ENCODE data around the gene WDR86. TPM values are rescaled to one million over a fixed set of nuclear protein-coding genes. Genes with fewer than 3 reads are reported as not detected.

WDR86 gene
- total and polyA plus RNA-seq, 2 of the 4 experiments (the other 2 are of a cell fraction) = not detected

GRCh38 chr7:151435971-151436370, 26.1 kb upstream of the WDR86 start:
- BruUV-seq (replicated peaks) = no TSS peak
- H3K9me1 ChIP-seq (ENCODE audit: insufficient read depth, low read length) = no peaks in the 10 kb centered on the region

More at GRCh38 chr7:151435971-151436370, 26.1 kb upstream of the WDR86 start:
- POLR2A ChIA-PET (ENCODE audit: unreplicated experiment) = interaction anchor here (0.5 kb wide), 1 partner anchor 15 kb away, joined by 12 read pairs; no protein-coding TSS in a partner anchor
- H2BK20ac ChIP-seq (ENCODE audit: low read depth, low read length) = no peak overlapping the region
- no peak overlapping the region for H2BK5ac ChIP-seq (ENCODE audit: low read depth, low read length, poor library complexity, severe bottlenecking)
- H3K14ac ChIP-seq (replicated peaks; ENCODE audit: low read depth, low read length) = no peak overlapping the region
- no peak overlapping the region for H3K4ac ChIP-seq (ENCODE audit: low read depth, low read length)
- no peaks in the 10 kb centered on the region for H3K36me3 ChIP-seq (ENCODE audit: control insufficient read depth, insufficient read depth, low read length)
- no CpG with 5 or more reads among the region's 15 CpGs for WGBS, 2 experiments (ENCODE audit: extremely low coverage in 2 of 2, insufficient read length in 1 of 2)
- intact Hi-C loops (cut with micrococcal nuclease) (no loop called here), dilution Hi-C loops (cut with HindIII; ENCODE audit: low sequenced_read_pairs, unreplicated experiment) (no loop called here), in situ Hi-C loops (cut with MboI; ENCODE audit: low sequenced_read_pairs) (no loop called here)
- no peak overlapping the region for H4K8ac ChIP-seq (ENCODE audit: low read depth in 2 of 2, low read length in 2 of 2)
- H3K79me1 ChIP-seq (ENCODE audit: low read depth in 1 of 2, low read length in 2 of 2) = no peaks in the 10 kb centered on the region
- no peak overlapping the region for H3K18ac ChIP-seq (ENCODE audit: low read depth, low read length)
- no peak for ATAC-seq (ENCODE audit: low read depth)
- CTCF ChIA-PET = no interaction called here
- H4K20me1 ChIP-seq (ENCODE audit: insufficient read depth, low read length) = no peaks in the 10 kb centered on the region
- H3K27me3 ChIP-seq (ENCODE audit: control insufficient read depth, insufficient read depth, low read length) = peaks cover 14% of the 10 kb centered on the region
- H4K5ac ChIP-seq (ENCODE audit: low read depth, low read length) = no peak overlapping the region
- no peak overlapping the region for H2BK120ac ChIP-seq (ENCODE audit: low read depth, low read length)
- H2AFZ ChIP-seq (replicated peaks; ENCODE audit: low read length, poor library complexity) = no peak overlapping the region
- H3K4me2 ChIP-seq (ENCODE audit: low read depth, low read length) = no peak overlapping the region
- no peak overlapping the region for H3K27ac ChIP-seq (ENCODE audit: insufficient read depth, low read length)
- no peak overlapping the region for H2AK5ac ChIP-seq (ENCODE audit: low read depth, low read length)
- no peak overlapping the region for H3K4me3 ChIP-seq (ENCODE audit: insufficient read depth, low read depth, low read length)
- H3K4me1 ChIP-seq (ENCODE audit: control insufficient read depth, insufficient read depth, low read length) = peaks cover 4% of the 10 kb centered on the region; the same call in 1 of the 2 replicates
- H3K9ac ChIP-seq (ENCODE audit: low read depth, low read length) = no peak overlapping the region
- no peaks in the 10 kb centered on the region for H3K9me3 ChIP-seq (ENCODE audit: control insufficient read depth, insufficient read depth, low read length)
- no peak overlapping the region for H3K23ac ChIP-seq (ENCODE audit: low read depth, low read length)
- H3K56ac ChIP-seq (ENCODE audit: extremely low read depth, insufficient read depth, low read length) = no peak overlapping the region
- no peak for TF ChIP-seq BHLHE40 (IDR thresholded peaks at IDR 0.05; ENCODE audit: low read depth, low read length)
- no peak for TF ChIP-seq NFE2L2 (IDR thresholded peaks at IDR 0.05; ENCODE audit: low read depth, low read length)
- no peak for TF ChIP-seq USF2 (IDR thresholded peaks at IDR 0.05; ENCODE audit: low read depth, low read length)
- TF ChIP-seq CHD1 (IDR thresholded peaks at IDR 0.05; ENCODE audit: low read depth, low read length) = no peak
- no peak for TF ChIP-seq MAFK (IDR thresholded peaks at IDR 0.05; ENCODE audit: low read depth, low read length)
- no peak for TF ChIP-seq SMC3 (IDR thresholded peaks at IDR 0.05; ENCODE audit: low read depth, low read length)
- TF ChIP-seq RCOR1 (IDR thresholded peaks at IDR 0.05; ENCODE audit: insufficient replicate concordance, low read length) = no peak
- TF ChIP-seq CTCF (conservative IDR thresholded peaks at IDR 0.05; ENCODE audit: low read depth, low read length) = no peak
- no peak for TF ChIP-seq POLR2A (IDR thresholded peaks at IDR 0.05; ENCODE audit: low read depth, low read length)
- TF ChIP-seq FOS (IDR thresholded peaks at IDR 0.05; ENCODE audit: low read depth, low read length) = no peak
- H4K91ac ChIP-seq (ENCODE audit: insufficient read depth, low read depth, low read length) = no peak overlapping the region
- H2AK9ac ChIP-seq (replicated peaks; ENCODE audit: low read depth, low read length, poor library complexity) = no peak overlapping the region
- DNase-seq = no peak
- H2BK15ac ChIP-seq (ENCODE audit: low read depth, low read length) = no peak overlapping the region
